Subcutaneous adipose tissue (tissue), 4 donors: Measurements from ENCODE around the gene FCSK. TPM values are rescaled to one million over a fixed set of nuclear protein-coding genes. Genes with fewer than 3 reads are reported as not detected.

ENCODE experiments used
- total RNA-seq, 4 donors: library from RNA; depleted of rRNA; stranded (reverse); fragments of >200 nt; gene quantifications; one replicate each; pipeline ENCODE4 v1.1.0, GENCODE V29; 2016
- TF ChIP-seq, protein P1 (sequence below): fragments of 450-650 bp; IDR thresholded peaks from one replicate; pipeline ENCODE4 v1.5.1; 2016; ENCODE audit warnings: low read depth, mild to moderate bottlenecking, control low read depth, antibody characterized with exemption, moderate library complexity

Gene FCSK
- total RNA-seq, 4 donors from 2014 or later: 2.0 to 25.1 (median 12.0) TPM

DNA sequence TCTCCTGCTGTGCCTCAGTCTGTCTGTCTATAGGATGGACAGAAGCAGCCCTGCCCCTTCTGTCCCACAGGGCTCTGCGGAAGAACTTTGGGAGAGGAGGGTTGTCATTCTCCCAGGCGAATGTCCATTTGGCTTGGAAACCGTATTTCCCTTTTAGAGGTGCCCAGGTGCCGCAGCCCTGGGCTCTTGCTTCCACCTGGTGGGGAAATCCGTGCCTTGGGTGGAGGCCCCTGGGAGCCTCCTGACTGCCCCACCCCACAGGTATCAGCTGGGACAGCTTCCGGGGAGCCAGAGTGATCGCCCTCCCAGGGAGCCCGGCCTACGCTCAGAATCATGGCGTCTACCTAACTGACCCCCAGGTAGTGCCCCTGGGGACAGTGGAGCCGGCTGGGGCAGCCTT lies 12.7 kb downstream of the FCSK start:
- TF ChIP-seq, protein P1, sequence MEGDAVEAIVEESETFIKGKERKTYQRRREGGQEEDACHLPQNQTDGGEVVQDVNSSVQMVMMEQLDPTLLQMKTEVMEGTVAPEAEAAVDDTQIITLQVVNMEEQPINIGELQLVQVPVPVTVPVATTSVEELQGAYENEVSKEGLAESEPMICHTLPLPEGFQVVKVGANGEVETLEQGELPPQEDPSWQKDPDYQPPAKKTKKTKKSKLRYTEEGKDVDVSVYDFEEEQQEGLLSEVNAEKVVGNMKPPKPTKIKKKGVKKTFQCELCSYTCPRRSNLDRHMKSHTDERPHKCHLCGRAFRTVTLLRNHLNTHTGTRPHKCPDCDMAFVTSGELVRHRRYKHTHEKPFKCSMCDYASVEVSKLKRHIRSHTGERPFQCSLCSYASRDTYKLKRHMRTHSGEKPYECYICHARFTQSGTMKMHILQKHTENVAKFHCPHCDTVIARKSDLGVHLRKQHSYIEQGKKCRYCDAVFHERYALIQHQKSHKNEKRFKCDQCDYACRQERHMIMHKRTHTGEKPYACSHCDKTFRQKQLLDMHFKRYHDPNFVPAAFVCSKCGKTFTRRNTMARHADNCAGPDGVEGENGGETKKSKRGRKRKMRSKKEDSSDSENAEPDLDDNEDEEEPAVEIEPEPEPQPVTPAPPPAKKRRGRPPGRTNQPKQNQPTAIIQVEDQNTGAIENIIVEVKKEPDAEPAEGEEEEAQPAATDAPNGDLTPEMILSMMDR: no peak

DNA sequence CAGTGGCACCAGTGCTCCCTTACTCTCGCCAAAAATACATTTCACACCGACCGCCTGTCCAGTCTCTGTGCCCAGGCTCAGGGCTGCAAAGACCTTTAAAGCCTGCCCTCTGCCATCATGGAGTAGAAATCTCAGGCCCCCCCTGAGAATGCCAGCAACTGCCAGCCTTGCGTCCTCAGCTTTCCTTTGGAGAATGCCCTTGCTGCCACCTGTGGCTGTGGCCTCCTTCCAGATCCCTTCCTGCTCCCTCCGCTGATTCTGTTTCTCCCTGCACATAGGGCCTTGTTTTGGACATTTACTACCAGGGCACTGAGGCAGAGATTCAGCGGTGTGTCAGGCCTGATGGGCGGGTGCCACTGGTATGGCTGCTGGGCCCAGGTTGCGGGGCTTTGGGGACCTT lies 13.2 kb downstream of the FCSK start:
- TF ChIP-seq, protein P1: no peak

DNA sequence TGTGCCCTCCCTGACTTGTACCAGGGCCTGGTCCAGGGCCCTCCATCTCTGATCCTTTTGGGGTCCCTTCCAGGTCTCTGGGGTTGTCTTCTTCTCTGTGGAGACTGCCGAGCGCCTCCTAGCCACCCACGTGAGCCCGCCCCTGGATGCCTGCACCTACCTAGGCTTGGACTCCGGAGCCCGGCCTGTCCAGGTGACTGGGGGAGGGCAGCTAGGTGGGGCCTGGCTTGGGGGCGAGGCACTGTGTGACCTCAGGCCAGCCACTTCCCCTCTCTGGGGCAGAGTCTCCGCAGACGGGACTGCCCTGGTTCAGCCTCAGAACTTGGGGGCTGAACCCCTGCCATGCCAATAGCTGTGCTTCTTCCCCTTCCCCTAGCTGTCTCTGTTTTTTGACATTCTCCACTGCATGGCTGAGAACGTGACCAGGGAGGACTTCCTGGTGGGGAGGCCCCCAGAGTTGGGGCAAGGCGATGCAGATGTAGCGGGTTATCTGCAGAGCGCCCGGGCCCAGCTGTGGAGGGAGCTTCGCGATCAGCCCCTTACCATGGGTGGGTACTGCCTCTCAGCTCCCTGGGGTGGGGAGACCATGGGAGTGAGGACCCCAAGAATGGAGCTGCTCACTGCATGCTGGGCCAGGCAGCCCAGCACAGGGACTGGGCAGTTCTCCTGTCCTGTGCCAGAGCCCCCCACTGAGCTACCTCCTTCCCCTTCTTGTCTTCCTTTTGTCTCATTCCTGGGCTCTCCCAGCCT lies 14.6 kb downstream of the FCSK start:
- TF ChIP-seq, protein P1: no peak

DNA sequence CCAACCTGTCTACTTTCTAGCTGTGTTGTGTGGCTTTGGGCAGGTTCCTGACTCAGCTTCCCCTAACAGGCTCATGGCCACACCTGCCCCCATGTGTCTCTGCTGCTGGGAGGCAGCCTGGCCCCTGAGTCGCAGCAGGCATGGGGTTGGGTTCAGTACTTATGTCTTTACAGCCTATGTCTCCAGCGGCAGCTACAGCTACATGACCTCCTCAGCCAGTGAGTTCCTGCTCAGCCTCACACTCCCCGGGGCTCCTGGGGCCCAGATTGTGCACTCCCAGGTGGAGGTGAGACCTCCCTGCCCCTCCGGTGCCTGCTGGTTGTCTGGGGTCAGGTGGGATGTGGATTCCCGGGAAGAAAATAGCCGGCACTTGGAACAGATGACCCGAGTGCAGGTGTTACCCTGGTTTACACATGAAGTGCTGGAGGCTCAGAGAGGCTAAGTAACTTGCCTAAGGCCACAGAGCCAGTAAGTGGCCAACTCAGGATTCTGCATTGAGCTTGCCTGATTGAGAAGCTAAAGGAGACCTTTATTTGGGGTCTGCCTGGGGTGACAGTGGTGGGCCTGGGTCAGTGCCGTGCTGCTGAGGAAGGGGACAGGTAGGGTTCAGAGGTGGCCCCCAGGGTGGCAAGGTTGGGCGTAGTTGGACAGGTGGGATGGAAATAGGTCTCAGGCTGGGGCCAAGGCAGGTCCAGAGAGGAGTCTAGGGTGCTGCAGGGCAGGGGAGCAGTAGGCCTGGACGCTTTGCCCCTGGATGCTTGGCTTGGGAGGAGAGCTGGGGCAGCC lies 15.9 kb downstream of the FCSK start:
- TF ChIP-seq, protein P1: no peak

DNA sequence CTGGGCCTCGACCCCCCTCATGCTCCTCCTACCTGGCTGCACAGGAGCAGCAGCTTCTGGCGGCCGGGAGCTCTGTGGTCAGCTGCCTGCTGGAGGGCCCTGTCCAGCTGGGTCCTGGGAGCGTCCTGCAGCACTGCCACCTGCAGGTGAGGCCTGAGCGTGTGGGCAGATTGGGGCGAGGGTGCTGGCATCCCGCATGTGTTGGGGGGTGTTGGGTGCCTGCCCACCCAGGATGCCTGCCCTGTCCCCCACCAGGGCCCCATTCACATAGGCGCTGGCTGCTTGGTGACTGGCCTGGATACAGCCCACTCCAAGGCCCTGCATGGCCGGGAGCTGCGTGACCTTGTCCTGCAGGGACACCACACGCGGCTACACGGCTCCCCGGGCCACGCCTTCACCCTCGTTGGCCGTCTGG lies 16.5 kb downstream of the FCSK start:
- TF ChIP-seq, protein P1: no peak

DNA sequence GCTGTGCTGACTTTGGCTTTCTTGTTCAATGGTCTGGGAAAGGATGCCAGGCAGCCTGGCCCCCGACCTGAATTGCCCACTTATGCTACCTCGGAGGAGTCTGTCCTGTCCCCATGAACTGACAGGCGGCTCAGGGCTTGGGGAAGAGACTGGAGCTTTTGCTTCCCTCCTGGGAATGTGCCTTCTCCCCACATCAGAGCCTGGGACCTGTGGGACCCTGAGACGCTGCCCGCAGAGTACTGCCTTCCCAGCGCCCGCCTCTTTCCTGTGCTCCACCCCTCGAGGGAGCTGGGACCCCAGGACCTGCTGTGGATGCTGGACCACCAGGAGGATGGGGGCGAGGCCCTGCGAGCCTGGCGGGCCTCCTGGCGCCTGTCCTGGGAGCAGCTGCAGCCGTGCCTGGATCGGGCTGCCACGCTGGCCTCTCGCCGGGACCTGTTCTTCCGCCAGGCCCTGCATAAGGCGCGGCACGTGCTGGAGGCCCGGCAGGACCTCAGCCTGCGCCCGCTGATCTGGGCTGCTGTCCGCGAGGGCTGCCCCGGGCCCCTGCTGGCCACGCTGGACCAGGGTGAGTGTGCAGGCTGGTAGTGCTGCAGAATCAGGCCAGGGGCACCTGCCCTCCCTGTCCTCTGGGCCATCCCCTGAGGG lies 18.5 kb downstream of the FCSK start:
- TF ChIP-seq, protein P1: no peak
